KOPT-K1 (cell line): ENCODE measurements around the gene MSANTD4.
"Not testable (repeated sequence)": the region's sequence is repeated elsewhere in the genome, so short reads cannot be mapped to it uniquely, and the experiment has no call there.

Experiments
- H3K27ac ChIP-seq: fragments of 200-600 bp; sonication (generic); 2 replicates; pipeline ENCODE4 v1.5.1; 2016; ENCODE audit warnings: antibody characterized with exemption, mild to moderate bottlenecking, low read depth, low read length; ENCODE audit not compliant: poor library complexity, severe bottlenecking
- H3K36me3 ChIP-seq: fragments of 200-600 bp; sonication (generic); 2 replicates; pipeline ENCODE4 v1.5.1; 2017; ENCODE audit warnings: antibody characterized with exemption, mild to moderate bottlenecking, low read length, moderate library complexity; ENCODE audit not compliant: insufficient read depth
- H3K9me3 ChIP-seq: fragments of 200-600 bp; sonication (generic); 2 replicates; pipeline ENCODE4 v1.5.1; 2017; ENCODE audit warnings: antibody characterized with exemption, low read length, mild to moderate bottlenecking; ENCODE audit not compliant: insufficient read depth, poor library complexity, severe bottlenecking

MSANTD4 gene

DNA sequence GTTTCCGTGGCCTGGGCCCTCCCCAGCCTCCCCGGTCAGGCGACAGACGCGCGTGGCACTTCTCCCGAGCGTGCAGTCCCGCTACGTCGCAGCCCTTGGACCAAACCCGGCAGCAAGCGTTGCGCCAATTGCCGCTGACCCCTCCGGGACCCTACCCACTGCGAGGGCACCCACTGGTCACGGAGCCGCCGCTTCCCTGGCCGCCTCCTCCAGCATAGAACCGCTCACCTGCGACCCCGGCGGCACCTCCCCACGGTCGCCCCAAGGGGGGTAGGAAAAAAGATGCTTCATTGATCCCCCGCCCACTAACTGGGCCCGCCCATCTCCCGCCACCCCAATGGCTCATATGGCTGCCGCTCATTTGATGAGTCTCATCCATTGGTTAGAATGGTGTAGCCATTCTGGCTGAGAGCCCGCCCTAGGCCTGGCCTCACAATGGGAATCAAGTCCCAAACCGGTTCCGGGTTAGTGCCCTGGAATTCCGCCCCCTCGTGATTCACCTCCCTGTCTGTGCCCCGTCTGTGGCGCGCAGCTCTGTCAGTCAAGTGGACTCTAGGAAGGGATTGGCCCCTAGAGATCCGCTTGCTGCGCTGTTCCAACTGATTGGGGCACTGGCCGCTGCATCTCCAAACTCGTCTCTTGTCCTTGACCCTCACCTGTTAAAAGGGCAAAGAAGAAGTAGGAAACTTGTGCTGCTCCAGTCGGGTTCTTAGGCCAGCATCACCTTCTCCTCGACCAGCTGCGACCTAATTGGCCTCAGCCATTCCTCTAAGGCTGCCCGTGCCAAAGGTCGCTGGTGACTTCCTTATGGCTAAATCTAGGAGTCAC, at the start of gene MSANTD4:
Gene MSANTD4 (minus strand): TSS at position 274 of the 828 bp plus-strand sequence. CDS start 11,323 bp downstream, outside the sequence.
- Histone ChIP-seq H3K9me3 (peaks cover 5% of the 10 kb centered on the region), H3K27ac (peak within 1 kb of the TSS; percentile 60), H3K36me3 (no peaks in the 10 kb centered on the region)

- no peak overlapping the region for H3K27ac ChIP-seq
- H3K36me3 ChIP-seq: no peaks in the 10 kb centered on the region
- no peaks in the 10 kb centered on the region for H3K9me3 ChIP-seq
These were observed 48.6 kb upstream of the MSANTD4 start for GRCh38 chr11:106070606-106071005.

- Histone ChIP-seq H3K27ac (no peak overlapping the region), H3K9me3 (no peaks in the 10 kb centered on the region), H3K36me3 (no peaks in the 10 kb centered on the region)
These were observed 41.0 kb upstream of the MSANTD4 start for GRCh38 chr11:106063009-106063408.

DNA sequence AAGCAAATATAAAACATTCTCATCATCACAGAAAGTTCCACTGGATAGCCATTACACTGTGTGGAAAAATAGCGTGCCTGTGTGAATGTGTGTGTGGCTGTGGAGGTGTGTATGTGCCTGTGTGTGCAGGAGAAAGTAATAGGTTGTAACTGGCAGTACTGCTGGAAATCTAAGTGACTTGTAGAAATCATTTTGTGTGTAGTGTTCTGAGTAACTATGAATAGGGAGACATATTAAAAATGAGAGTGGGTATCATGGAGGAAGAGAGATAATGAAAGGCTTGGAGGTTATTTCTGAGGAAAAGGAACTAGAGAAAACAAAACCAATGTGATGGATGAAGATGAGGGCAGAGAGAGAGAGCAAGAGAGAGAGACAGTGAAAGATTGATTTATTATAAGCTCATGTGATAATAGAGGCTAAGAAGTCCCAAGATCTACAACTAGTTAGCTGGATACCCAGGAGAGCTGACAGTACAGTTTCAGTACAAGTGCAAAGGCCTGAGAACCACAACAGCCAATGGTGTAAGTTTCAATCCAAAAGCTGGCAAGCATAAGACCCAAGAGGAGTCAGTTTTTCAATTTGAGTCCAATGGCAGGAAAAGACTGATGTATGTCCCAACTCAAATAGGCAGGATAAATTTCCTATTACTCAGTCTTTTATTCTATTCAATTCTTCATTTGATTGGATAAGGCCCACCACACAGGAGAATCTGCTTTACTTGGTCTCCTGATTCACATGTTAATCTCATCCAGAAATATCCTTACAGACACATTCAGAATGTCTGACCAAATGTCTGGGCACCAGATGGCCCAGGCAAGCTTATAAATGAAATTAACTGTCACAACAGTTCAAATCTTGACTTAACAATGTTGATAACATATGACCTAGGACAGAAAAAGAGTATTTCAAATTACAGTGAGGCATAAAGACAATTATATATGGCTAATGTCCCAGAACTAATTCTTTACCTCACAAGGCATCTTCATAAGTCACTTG, 40.2 kb upstream of the MSANTD4 start:
- H3K27ac ChIP-seq: no peak overlapping the region
- no peaks in the 10 kb centered on the region for H3K9me3 ChIP-seq
- no peaks in the 10 kb centered on the region for H3K36me3 ChIP-seq

- no peaks in the 10 kb centered on the region for H3K36me3 ChIP-seq
These were observed 39.3 kb upstream of the MSANTD4 start for GRCh38 chr11:106061249-106061784.

GRCh38 chr11:106059617-106060016, 37.6 kb upstream of the MSANTD4 start:
- no peaks in the 10 kb centered on the region for H3K36me3 ChIP-seq
- H3K27ac ChIP-seq: no peak overlapping the region
- no peaks in the 10 kb centered on the region for H3K9me3 ChIP-seq

More at GRCh38 chr11:106061249-106061784, 39.3 kb upstream of the MSANTD4 start:
- Histone ChIP-seq H3K27ac (no peak overlapping the region), H3K9me3 (no peaks in the 10 kb centered on the region)

DNA sequence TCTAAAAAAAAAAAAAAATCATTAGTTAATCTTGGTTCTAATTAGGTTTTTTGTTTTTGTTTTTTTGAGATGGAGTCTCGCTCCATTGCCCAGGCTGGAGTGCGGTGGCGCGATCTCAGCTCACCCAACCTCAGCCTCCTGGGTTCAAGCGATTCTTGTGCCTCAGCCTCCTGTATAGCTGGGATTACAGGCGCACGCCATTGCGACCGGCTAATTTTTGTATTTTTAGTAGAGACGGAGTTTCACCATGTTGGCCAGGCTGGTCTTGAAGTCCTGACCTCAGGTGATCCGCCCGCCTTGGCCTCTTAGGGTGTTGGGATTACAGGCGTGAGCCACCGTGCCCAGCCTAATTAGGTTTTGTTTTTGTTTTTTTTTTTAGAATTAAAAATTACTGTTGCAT, 36.3 kb upstream of the MSANTD4 start:
- H3K9me3 ChIP-seq, H3K27ac ChIP-seq: not testable (repeated sequence)

GRCh38 chr11:106051103-106051502, 29.1 kb upstream of the MSANTD4 start:
- Histone ChIP-seq H3K27ac (no peak overlapping the region), H3K9me3 (no peaks in the 10 kb centered on the region), H3K36me3 (no peaks in the 10 kb centered on the region)

More for the DNA sequence above, 36.3 kb upstream of the MSANTD4 start:
- H3K36me3 ChIP-seq: not testable (repeated sequence)

DNA sequence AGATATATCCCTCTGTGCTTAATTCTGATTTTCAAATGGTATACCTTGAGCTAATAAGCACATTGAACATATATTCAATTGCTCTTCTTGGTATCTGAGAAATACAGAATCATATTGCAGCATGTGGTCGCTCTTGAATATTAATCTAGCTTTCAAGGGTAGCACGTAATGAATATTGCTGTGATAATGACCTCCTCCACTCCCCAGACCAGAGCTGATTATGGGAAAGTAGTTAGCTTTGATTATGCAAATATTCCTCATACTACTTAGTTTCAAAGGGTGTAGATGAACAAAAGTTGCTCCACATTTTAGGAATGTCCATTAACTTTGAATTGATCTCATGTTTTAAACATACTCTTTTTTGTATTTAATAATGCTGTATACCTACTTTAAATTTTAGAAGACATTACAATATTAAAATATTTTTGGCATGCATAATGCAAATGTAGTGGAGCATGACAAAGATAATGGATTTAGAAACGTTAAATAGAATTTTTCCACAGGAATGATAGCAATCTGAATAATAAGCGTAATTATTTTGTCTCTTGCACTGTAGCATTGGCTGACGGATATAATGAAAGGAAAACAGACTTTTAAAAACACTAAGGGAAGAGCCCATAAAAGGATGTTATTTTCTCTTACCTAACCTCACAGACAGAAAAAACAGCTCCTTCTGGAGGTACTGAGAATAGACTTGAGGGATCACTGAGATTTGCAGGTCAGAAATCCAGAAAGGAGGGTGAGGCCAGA, 27.9 kb upstream of the MSANTD4 start:
- no peaks in the 10 kb centered on the region for H3K36me3 ChIP-seq
- no peak overlapping the region for H3K27ac ChIP-seq
- no peaks in the 10 kb centered on the region for H3K9me3 ChIP-seq

DNA sequence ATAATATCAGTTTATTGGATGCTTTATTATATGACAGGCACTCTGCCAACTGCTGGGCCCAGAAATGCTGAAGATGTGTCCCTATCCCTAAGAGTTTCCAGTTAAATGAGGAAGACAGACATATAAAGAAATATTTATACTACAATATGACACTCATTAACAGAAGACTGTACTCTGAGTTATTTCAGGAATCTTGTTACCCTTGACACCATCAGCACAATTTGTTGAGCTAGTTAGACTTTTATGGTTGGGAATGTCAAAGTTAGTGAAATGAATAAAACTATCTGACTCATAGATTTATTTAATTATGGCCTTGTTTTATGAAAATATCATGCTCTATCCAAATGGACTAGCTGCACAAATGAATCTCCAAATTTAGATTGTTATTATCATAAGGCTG, 25.6 kb upstream of the MSANTD4 start:
- Histone ChIP-seq H3K36me3 (no peaks in the 10 kb centered on the region), H3K27ac (no peak overlapping the region)

GRCh38 chr11:106043540-106043939, 21.5 kb upstream of the MSANTD4 start:
- Histone ChIP-seq H3K9me3 (no peaks in the 10 kb centered on the region), H3K36me3 (no peaks in the 10 kb centered on the region), H3K27ac (no peak overlapping the region)

More for the DNA sequence above, 25.6 kb upstream of the MSANTD4 start:
- H3K9me3 ChIP-seq: no peaks in the 10 kb centered on the region

- Histone ChIP-seq H3K9me3 (no peaks in the 10 kb centered on the region), H3K36me3 (no peaks in the 10 kb centered on the region), H3K27ac (no peak overlapping the region)
These were observed 10.8 kb upstream of the MSANTD4 start for GRCh38 chr11:106032861-106033260.

GRCh38 chr11:106031936-106032335, 9.9 kb upstream of the MSANTD4 start:
- H3K27ac ChIP-seq: no peak overlapping the region
- no peaks in the 10 kb centered on the region for H3K36me3 ChIP-seq
- peaks cover 2% of the 10 kb centered on the region for H3K9me3 ChIP-seq

DNA sequence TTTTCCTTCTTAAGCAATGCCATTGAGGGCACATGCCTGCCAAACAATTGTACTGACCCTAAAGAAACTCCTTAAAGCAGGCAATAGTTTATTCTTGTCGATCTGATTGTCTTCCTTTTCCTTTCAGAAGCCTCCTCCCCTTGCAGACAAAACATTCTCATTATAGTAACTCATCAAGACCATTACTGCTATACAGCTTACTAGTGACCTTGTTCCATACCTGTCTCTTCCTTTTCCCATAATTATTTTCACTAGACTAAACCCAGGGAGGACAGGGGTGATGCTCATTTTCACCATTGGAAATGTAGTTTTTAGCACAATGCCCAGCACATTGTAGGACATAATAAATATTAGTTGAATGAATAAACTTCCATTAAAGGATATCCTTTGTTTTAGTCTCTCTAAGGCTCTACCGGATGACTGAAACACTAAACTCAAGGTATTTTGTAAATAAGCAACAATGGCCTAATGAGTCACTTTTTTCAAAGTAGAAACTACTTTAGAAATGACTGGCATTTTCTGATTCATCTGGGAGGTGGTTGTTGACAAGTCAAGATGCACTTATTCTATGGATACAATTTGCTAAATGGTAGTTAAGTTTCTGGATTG, 9.3 kb upstream of the MSANTD4 start:
- H3K36me3 ChIP-seq: no peaks in the 10 kb centered on the region
- H3K27ac ChIP-seq: no peak overlapping the region
- H3K9me3 ChIP-seq: peaks cover 6% of the 10 kb centered on the region
